Measurements from ENCODE around the gene CA10.

DNA sequence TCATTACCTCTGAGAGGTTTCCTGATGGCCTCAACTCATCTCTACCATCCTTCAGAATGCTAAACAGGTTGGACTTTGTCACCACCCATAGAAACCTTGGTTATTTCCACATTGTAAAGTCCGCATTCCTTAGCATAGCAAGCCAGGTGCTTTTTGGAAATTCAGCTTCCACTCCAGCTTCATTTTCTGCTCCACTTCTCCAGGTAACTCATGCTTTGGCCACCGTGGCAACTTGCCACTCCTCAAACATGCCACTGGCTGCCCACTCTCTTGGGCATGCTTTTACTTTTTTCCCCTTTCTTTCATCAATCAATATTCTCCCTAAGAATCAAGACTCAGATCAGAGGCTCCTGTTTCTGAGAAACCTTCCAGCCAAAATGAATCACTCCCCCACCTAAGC, 203.3 kb downstream of the CA10 start:
- TF ChIP-seq, protein P1, sequence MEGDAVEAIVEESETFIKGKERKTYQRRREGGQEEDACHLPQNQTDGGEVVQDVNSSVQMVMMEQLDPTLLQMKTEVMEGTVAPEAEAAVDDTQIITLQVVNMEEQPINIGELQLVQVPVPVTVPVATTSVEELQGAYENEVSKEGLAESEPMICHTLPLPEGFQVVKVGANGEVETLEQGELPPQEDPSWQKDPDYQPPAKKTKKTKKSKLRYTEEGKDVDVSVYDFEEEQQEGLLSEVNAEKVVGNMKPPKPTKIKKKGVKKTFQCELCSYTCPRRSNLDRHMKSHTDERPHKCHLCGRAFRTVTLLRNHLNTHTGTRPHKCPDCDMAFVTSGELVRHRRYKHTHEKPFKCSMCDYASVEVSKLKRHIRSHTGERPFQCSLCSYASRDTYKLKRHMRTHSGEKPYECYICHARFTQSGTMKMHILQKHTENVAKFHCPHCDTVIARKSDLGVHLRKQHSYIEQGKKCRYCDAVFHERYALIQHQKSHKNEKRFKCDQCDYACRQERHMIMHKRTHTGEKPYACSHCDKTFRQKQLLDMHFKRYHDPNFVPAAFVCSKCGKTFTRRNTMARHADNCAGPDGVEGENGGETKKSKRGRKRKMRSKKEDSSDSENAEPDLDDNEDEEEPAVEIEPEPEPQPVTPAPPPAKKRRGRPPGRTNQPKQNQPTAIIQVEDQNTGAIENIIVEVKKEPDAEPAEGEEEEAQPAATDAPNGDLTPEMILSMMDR (IDR thresholded peaks at IDR 0.05): no peak
- TF ChIP-seq POLR2AphosphoS5 (IDR thresholded peaks at IDR 0.05) (no peak), POLR2A (IDR thresholded peaks at IDR 0.05) (no peak)
